ENCODE data around the gene SLC35G2. TPM values are rescaled to one million over a fixed set of nuclear protein-coding genes. Genes with fewer than 3 reads are reported as not detected.
"Not testable (repeated sequence)": the region's sequence is repeated elsewhere in the genome, so short reads cannot be mapped to it uniquely, and the experiment has no call there.

Gene SLC35G2
- polyA plus RNA-seq, 1 donor from 2014 or later: 6.8 TPM

- Histone ChIP-seq H3K4me2 (ENCODE audit: low read length) (no peak overlapping the region), H2AFZ (ENCODE audit: low read depth, low read length) (no peak overlapping the region), H4K20me1 (ENCODE audit: insufficient read depth) (no peaks in the 10 kb centered on the region), H3K9me2 (ENCODE audit: insufficient read depth, low read length) (no peaks in the 10 kb centered on the region), H3K9ac (ENCODE audit: low read length) (no peak overlapping the region), H3K27me3 (ENCODE audit: insufficient read depth, low read depth, low read length) (no peaks in the 10 kb centered on the region), H3K4me3 (ENCODE audit: low read length) (no peak overlapping the region), H3F3A (ENCODE audit: insufficient read depth, low read length, poor library complexity, severe bottlenecking) (no peaks in the 10 kb centered on the region), H3K9me3 (ENCODE audit: low read length) (no peaks in the 10 kb centered on the region), H3K79me2 (replicated peaks; ENCODE audit: insufficient read depth, low read length) (peaks cover 48% of the 10 kb centered on the region), H3K27ac (ENCODE audit: low read length) (no peak overlapping the region), H3K36me3 (ENCODE audit: insufficient read depth, low read length) (no peaks in the 10 kb centered on the region)
- TF ChIP-seq TAF1 (IDR thresholded peaks at IDR 0.05; ENCODE audit: low read depth) (no peak), CTCF (IDR thresholded peaks at IDR 0.05; ENCODE audit: poor library complexity, severe bottlenecking) (no peak), SMC3 (conservative IDR thresholded peaks at IDR 0.05; ENCODE audit: poor library complexity) (no peak), MXI1 (conservative IDR thresholded peaks at IDR 0.05; ENCODE audit: poor library complexity, severe bottlenecking) (no peak), RAD21 (conservative IDR thresholded peaks at IDR 0.05) (no peak), EZH2 (IDR thresholded peaks at IDR 0.05; ENCODE audit: borderline replicate concordance, insufficient read depth, low read length, poor library complexity, severe bottlenecking) (no peak), REST (IDR thresholded peaks at IDR 0.05; ENCODE audit: borderline replicate concordance) (no peak), EP300 (conservative IDR thresholded peaks at IDR 0.05; ENCODE audit: poor library complexity, severe bottlenecking) (no peak), POLR2AphosphoS5 (IDR thresholded peaks at IDR 0.05) (no peak)
Observed at GRCh38 chr3:136869282-136869681, 50.4 kb downstream of the SLC35G2 start.

GRCh38 chr3:136872258-136872657, 53.3 kb downstream of the SLC35G2 start:
- H3F3A ChIP-seq (ENCODE audit: insufficient read depth, low read length, poor library complexity, severe bottlenecking); H3K27me3 ChIP-seq (ENCODE audit: insufficient read depth, low read depth, low read length); H3K4me2 ChIP-seq (ENCODE audit: low read length); H2AFZ ChIP-seq (ENCODE audit: low read depth, low read length); H4K20me1 ChIP-seq (ENCODE audit: insufficient read depth); H3K36me3 ChIP-seq (ENCODE audit: insufficient read depth, low read length); H3K9me3 ChIP-seq (ENCODE audit: low read length); H3K4me3 ChIP-seq (ENCODE audit: low read length); H3K27ac ChIP-seq (ENCODE audit: low read length); H3K9ac ChIP-seq (ENCODE audit: low read length); H3K9me2 ChIP-seq (ENCODE audit: insufficient read depth, low read length): not testable (repeated sequence)
- H3K79me2 ChIP-seq (replicated peaks; ENCODE audit: insufficient read depth, low read length): peaks cover 42% of the 10 kb centered on the region

GRCh38 chr3:136879510-136879909, 60.6 kb downstream of the SLC35G2 start:
- H4K20me1 ChIP-seq (ENCODE audit: insufficient read depth); H3K4me2 ChIP-seq (ENCODE audit: low read length): not testable (repeated sequence)
- peaks cover 13% of the 10 kb centered on the region for H3K79me2 ChIP-seq (replicated peaks; ENCODE audit: insufficient read depth, low read length)

More at GRCh38 chr3:136879510-136879909, 60.6 kb downstream of the SLC35G2 start:
- H2AFZ ChIP-seq (ENCODE audit: low read depth, low read length); H3K9me2 ChIP-seq (ENCODE audit: insufficient read depth, low read length); H3K4me3 ChIP-seq (ENCODE audit: low read length); H3K36me3 ChIP-seq (ENCODE audit: insufficient read depth, low read length); H3K27ac ChIP-seq (ENCODE audit: low read length); H3K9me3 ChIP-seq (ENCODE audit: low read length); H3K9ac ChIP-seq (ENCODE audit: low read length); H3F3A ChIP-seq (ENCODE audit: insufficient read depth, low read length, poor library complexity, severe bottlenecking); H3K27me3 ChIP-seq (ENCODE audit: insufficient read depth, low read depth, low read length): not testable (repeated sequence)

Measured in neural cell (in vitro differentiated cells).